ENCODE measurements around the gene FLVCR2. TPM values are rescaled to one million over a fixed set of nuclear protein-coding genes. Genes with fewer than 3 reads are reported as not detected.

FLVCR2 gene
- total RNA-seq, 1 experiment from 2014 or later, result 13.4 TPM

DNA sequence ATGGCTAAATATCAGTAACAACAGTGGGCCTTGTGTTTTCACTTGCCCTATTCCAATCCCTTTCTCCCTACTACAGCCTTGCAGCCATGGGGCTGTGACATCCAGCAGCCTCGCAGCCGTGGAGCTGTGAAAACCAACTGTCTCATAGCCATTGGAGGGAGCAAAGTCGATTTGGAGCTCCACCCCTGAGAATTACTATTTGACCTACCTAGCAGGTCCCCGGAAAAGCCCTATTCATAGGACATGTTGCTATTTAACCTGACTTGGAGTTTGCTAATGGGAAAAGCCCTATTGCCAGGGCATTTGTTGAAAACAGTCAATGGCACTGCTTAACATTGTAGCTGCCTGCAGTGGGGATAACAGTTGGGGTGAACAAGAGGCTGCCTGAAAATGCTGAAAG, 49.0 kb downstream of the FLVCR2 start:
- Histone ChIP-seq H3K4me3 (ENCODE audit: low read depth, low read length) (no peak overlapping the region), H3K4me1 (peaks cover 22% of the 10 kb centered on the region), H3K9me3 (no peaks in the 10 kb centered on the region), H3K36me3 (ENCODE audit: control insufficient read depth, insufficient read depth, low read length) (no peaks in the 10 kb centered on the region), H3K27me3 (replicated peaks; ENCODE audit: control insufficient read depth, insufficient read depth, low read length) (no peaks in the 10 kb centered on the region)
- POLR2A ChIA-PET, result no interaction called here
- BruUV-seq (replicated peaks), result no TSS peak
- intact Hi-C loops (cut with micrococcal nuclease; ENCODE audit: unreplicated experiment), result no loop called here
- TF ChIP-seq, protein P1, sequence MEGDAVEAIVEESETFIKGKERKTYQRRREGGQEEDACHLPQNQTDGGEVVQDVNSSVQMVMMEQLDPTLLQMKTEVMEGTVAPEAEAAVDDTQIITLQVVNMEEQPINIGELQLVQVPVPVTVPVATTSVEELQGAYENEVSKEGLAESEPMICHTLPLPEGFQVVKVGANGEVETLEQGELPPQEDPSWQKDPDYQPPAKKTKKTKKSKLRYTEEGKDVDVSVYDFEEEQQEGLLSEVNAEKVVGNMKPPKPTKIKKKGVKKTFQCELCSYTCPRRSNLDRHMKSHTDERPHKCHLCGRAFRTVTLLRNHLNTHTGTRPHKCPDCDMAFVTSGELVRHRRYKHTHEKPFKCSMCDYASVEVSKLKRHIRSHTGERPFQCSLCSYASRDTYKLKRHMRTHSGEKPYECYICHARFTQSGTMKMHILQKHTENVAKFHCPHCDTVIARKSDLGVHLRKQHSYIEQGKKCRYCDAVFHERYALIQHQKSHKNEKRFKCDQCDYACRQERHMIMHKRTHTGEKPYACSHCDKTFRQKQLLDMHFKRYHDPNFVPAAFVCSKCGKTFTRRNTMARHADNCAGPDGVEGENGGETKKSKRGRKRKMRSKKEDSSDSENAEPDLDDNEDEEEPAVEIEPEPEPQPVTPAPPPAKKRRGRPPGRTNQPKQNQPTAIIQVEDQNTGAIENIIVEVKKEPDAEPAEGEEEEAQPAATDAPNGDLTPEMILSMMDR (IDR thresholded peaks at IDR 0.05; ENCODE audit: insufficient read depth in 1 of 2, low read depth in 1 of 2, low read length in 1 of 2, severe bottlenecking in 1 of 2, unreplicated experiment in 1 of 2), result no peak
- DNase-seq, result no peak
- Mint-ChIP-seq H3K27me3 (ENCODE audit: insufficient read depth, unreplicated experiment) (no peaks in the 10 kb centered on the region), H3K4me1 (ENCODE audit: low read depth, unreplicated experiment) (peaks cover 13% of the 10 kb centered on the region), H3K4me3 (ENCODE audit: unreplicated experiment) (no peak overlapping the region), H3K9me3 (ENCODE audit: unreplicated experiment) (no peaks in the 10 kb centered on the region), H3K36me3 (ENCODE audit: insufficient read depth, unreplicated experiment) (no peaks in the 10 kb centered on the region), H3K27ac (ENCODE audit: unreplicated experiment) (no peak overlapping the region)
- CTCF ChIA-PET, result no interaction called here

DNA sequence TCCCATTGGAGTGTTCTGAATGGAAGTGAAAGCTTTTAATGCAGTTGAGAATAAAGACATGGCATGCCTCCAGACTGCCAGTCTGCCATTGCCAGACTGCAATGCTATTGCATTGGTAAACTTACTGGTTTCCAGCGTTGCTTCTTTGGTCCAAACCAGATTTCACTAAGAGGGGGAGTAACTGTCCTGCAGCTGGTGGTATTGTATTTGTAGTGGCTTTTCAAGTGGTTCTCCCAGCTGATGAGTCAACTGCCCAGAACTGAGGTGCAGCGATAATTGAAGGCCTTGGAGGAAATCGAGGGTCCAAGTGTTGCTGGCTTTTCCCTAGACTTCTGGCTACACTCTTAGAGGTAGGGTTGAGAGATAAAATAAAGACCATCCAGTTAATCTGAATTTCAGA, 50.4 kb downstream of the FLVCR2 start:
- intact Hi-C loops (cut with micrococcal nuclease; ENCODE audit: unreplicated experiment), result no loop called here
- POLR2A ChIA-PET, result no interaction called here
- Histone ChIP-seq H3K36me3 (ENCODE audit: control insufficient read depth, insufficient read depth, low read length) (no peaks in the 10 kb centered on the region), H3K4me3 (ENCODE audit: low read depth, low read length) (no peak overlapping the region), H3K4me1 (peaks cover 12% of the 10 kb centered on the region), H3K27me3 (replicated peaks; ENCODE audit: control insufficient read depth, insufficient read depth, low read length) (no peaks in the 10 kb centered on the region), H3K9me3 (no peaks in the 10 kb centered on the region)
- H3K36me3 Mint-ChIP-seq (ENCODE audit: insufficient read depth, unreplicated experiment), result no peaks in the 10 kb centered on the region
- no peak overlapping the region for H3K4me3 Mint-ChIP-seq (ENCODE audit: unreplicated experiment)
- TF ChIP-seq, protein P1 (IDR thresholded peaks at IDR 0.05; ENCODE audit: insufficient read depth in 1 of 2, low read depth in 1 of 2, low read length in 1 of 2, severe bottlenecking in 1 of 2, unreplicated experiment in 1 of 2), result no peak
- H3K27me3 Mint-ChIP-seq (ENCODE audit: insufficient read depth, unreplicated experiment), result no peaks in the 10 kb centered on the region
- peaks cover 8% of the 10 kb centered on the region for H3K4me1 Mint-ChIP-seq (ENCODE audit: low read depth, unreplicated experiment)
- BruUV-seq (replicated peaks), result no TSS peak
- CTCF ChIA-PET, result no interaction called here
- no peaks in the 10 kb centered on the region for H3K9me3 Mint-ChIP-seq (ENCODE audit: unreplicated experiment)
- no peak overlapping the region for H3K27ac Mint-ChIP-seq (ENCODE audit: unreplicated experiment)
- no peak for DNase-seq

DNA sequence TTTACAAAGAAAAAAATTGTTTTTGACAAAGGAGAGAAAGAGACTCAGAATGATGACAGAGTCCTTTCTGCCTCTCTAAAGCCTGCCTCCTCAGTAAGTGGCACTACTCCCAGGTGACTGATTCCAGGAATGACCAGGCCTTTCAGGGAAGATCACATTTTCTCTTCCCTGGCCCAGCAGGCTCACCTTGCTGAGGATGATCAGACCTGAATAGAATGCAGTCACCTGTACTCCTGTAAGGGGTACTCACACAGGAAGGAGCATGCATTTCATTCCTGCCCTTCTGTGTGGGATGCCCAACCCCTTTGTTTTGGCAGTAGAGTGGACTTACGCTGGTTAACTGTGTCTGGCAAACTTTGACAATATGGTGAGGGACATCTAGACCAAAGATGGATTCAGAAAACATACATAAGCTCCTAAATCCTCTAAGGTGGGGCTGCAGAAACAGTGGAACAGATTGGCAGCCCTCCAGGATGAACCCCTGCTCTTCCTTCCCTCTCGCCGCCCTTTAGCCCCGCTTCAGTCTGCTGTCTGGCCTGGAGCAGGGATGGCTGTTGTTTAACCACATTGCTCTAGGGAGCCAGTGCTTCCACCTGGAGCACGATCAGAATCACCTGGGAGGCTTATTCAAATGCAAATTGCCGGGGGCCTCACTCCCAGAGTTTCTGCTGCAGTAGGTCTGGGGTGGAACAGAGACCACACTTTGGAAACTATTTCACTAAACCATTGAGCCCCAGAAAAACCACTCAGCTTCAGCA, 52.5 kb downstream of the FLVCR2 start:
- TF ChIP-seq, protein P1 (IDR thresholded peaks at IDR 0.05; ENCODE audit: insufficient read depth in 1 of 2, low read depth in 1 of 2, low read length in 1 of 2, severe bottlenecking in 1 of 2, unreplicated experiment in 1 of 2), result no peak
- Histone ChIP-seq H3K9me3 (no peaks in the 10 kb centered on the region), H3K36me3 (ENCODE audit: control insufficient read depth, insufficient read depth, low read length) (no peaks in the 10 kb centered on the region), H3K4me3 (ENCODE audit: low read depth, low read length) (no peak overlapping the region), H3K27me3 (replicated peaks; ENCODE audit: control insufficient read depth, insufficient read depth, low read length) (no peaks in the 10 kb centered on the region), H3K4me1 (peaks cover 29% of the 10 kb centered on the region)
- Mint-ChIP-seq H3K27ac (ENCODE audit: unreplicated experiment) (no peak overlapping the region), H3K4me1 (ENCODE audit: low read depth, unreplicated experiment) (peaks cover 18% of the 10 kb centered on the region), H3K4me3 (ENCODE audit: unreplicated experiment) (no peak overlapping the region), H3K36me3 (ENCODE audit: insufficient read depth, unreplicated experiment) (peaks cover 5% of the 10 kb centered on the region), H3K9me3 (ENCODE audit: unreplicated experiment) (no peaks in the 10 kb centered on the region), H3K27me3 (ENCODE audit: insufficient read depth, unreplicated experiment) (no peaks in the 10 kb centered on the region)
- ChIA-PET POLR2A (interaction anchor here (0.6 kb wide), 1 partner anchor 59 kb away, joined by 3 read pairs; no protein-coding TSS in a partner anchor), CTCF (no interaction called here)
- no peak for DNase-seq
- intact Hi-C loops (cut with micrococcal nuclease; ENCODE audit: unreplicated experiment), result no loop called here
- no TSS peak for BruUV-seq (replicated peaks)
